MM.1S (cell line): ENCODE results near the gene PHLPP2.

ENCODE experiments used
- EZH2 ChIP-seq: fragments of 300-600 bp; sonication (generic); optimal IDR thresholded peaks from 2 replicates; pipeline ENCODE3; 2017; ENCODE audit warnings: low read depth, mild to moderate bottlenecking, antibody characterized with exemption, low read length, mixed read lengths
- EZH2phosphoT487 ChIP-seq: fragments of 300-600 bp; sonication (generic); IDR thresholded peaks from 2 replicates; pipeline ENCODE4 v1.6.1; 2018; ENCODE audit warnings: antibody characterized with exemption, low read length
- TF ChIP-seq, protein P1 (sequence below): fragments of 300-600 bp; sonication (generic); IDR thresholded peaks from 2 replicates; pipeline ENCODE4 v1.5.1; 2016; ENCODE audit warnings: antibody characterized with exemption, low read length, mixed read lengths

DNA sequence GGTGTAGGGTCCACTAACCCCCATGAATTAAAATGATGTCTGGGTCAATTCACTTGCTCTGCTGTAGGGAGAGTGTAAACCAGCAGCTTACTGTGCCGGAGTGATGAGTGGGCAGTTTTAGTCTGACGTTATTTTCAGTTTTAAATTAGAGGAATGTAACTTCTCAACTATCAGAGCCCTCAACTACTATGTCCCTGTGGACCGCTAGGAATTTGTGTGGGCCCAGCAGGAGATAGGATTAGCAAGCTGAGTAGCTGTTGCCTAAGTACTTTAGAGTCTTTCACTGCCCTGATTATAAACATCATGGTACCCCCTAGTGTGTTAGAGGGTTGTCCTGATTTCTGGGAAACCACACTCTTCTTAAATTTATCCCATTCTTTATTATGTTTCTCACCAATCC lies 87.1 kb downstream of the PHLPP2 start:
- TF ChIP-seq, protein P1, sequence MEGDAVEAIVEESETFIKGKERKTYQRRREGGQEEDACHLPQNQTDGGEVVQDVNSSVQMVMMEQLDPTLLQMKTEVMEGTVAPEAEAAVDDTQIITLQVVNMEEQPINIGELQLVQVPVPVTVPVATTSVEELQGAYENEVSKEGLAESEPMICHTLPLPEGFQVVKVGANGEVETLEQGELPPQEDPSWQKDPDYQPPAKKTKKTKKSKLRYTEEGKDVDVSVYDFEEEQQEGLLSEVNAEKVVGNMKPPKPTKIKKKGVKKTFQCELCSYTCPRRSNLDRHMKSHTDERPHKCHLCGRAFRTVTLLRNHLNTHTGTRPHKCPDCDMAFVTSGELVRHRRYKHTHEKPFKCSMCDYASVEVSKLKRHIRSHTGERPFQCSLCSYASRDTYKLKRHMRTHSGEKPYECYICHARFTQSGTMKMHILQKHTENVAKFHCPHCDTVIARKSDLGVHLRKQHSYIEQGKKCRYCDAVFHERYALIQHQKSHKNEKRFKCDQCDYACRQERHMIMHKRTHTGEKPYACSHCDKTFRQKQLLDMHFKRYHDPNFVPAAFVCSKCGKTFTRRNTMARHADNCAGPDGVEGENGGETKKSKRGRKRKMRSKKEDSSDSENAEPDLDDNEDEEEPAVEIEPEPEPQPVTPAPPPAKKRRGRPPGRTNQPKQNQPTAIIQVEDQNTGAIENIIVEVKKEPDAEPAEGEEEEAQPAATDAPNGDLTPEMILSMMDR = no peak
- TF ChIP-seq EZH2 (no peak), EZH2phosphoT487 (no peak)
